T-helper 2 cell treated with Interferon-gamma antibody and Interleukin-4, amounts not matched to agents 5 μg/mL and 100 μg/mL, for 36 hours (primary cell): ENCODE data around the gene ITM2B.

Experiments
- DNase-seq: peaks from one replicate; pipeline ENCODE4 v3.0.0; 2021; ENCODE audit warnings: low spot score
- H3K27ac Mint-ChIP-seq: one replicate; pipeline ENCODE4 v1.8.0; 2021; ENCODE audit warnings: mild to moderate bottlenecking, mixed read lengths
- H3K27me3 Mint-ChIP-seq: one replicate; pipeline ENCODE4 v1.8.0; 2021; ENCODE audit warnings: low read depth, mixed read lengths
- H3K36me3 Mint-ChIP-seq: one replicate; pipeline ENCODE4 v1.8.0; 2021; ENCODE audit warnings: low read depth, mixed read lengths
- H3K4me1 Mint-ChIP-seq: one replicate; pipeline ENCODE4 v1.8.0; 2021; ENCODE audit warnings: low read depth, mixed read lengths
- H3K4me3 Mint-ChIP-seq: one replicate; pipeline ENCODE4 v1.8.0; 2022; ENCODE audit warnings: mild to moderate bottlenecking, moderate library complexity, mixed read lengths
- H3K9me3 Mint-ChIP-seq: one replicate; pipeline ENCODE4 v1.8.0; 2021; ENCODE audit warnings: mixed read lengths

ITM2B gene

GRCh38 chr13:48291730-48292129 is 58.7 kb downstream of the ITM2B start:
- no peaks in the 10 kb centered on the region for H3K9me3 Mint-ChIP-seq
- H3K4me1 Mint-ChIP-seq = peaks cover 6% of the 10 kb centered on the region
- peaks cover 22% of the 10 kb centered on the region for H3K27me3 Mint-ChIP-seq
- peaks cover 1% of the 10 kb centered on the region for H3K36me3 Mint-ChIP-seq
- no peak for DNase-seq
- no peak overlapping the region for H3K4me3 Mint-ChIP-seq
- H3K27ac Mint-ChIP-seq = no peak overlapping the region

GRCh38 chr13:48292650-48293049 is 59.6 kb downstream of the ITM2B start:
- no peak for DNase-seq
- Mint-ChIP-seq H3K9me3 (no peaks in the 10 kb centered on the region), H3K27ac (no peak overlapping the region), H3K4me3 (no peak overlapping the region), H3K27me3 (peaks cover 22% of the 10 kb centered on the region), H3K4me1 (peaks cover 15% of the 10 kb centered on the region), H3K36me3 (peaks cover 1% of the 10 kb centered on the region)

- Mint-ChIP-seq H3K27ac (no peak overlapping the region), H3K9me3 (no peaks in the 10 kb centered on the region), H3K4me1 (peaks cover 19% of the 10 kb centered on the region), H3K36me3 (peaks cover 1% of the 10 kb centered on the region), H3K4me3 (no peak overlapping the region), H3K27me3 (peaks cover 14% of the 10 kb centered on the region)
- no peak for DNase-seq
Observed at GRCh38 chr13:48294653-48295052, 61.6 kb downstream of the ITM2B start.

GRCh38 chr13:48295271-48295670 is 62.3 kb downstream of the ITM2B start:
- Mint-ChIP-seq H3K27ac (no peak overlapping the region), H3K36me3 (peaks cover 1% of the 10 kb centered on the region), H3K9me3 (no peaks in the 10 kb centered on the region), H3K4me3 (no peak overlapping the region), H3K27me3 (peaks cover 10% of the 10 kb centered on the region), H3K4me1 (peaks cover 19% of the 10 kb centered on the region)
- DNase-seq = no peak

- Mint-ChIP-seq H3K4me3 (no peak overlapping the region), H3K9me3 (no peaks in the 10 kb centered on the region), H3K36me3 (peaks cover 1% of the 10 kb centered on the region), H3K4me1 (peaks cover 19% of the 10 kb centered on the region), H3K27ac (peak overlapping the region; percentile 33), H3K27me3 (peaks cover 2% of the 10 kb centered on the region)
- no peak for DNase-seq
Observed at GRCh38 chr13:48296528-48296927, 63.5 kb downstream of the ITM2B start.

- peaks cover 1% of the 10 kb centered on the region for H3K36me3 Mint-ChIP-seq
- H3K9me3 Mint-ChIP-seq = no peaks in the 10 kb centered on the region
- H3K27me3 Mint-ChIP-seq = peaks cover 2% of the 10 kb centered on the region
- peaks cover 22% of the 10 kb centered on the region for H3K4me1 Mint-ChIP-seq
- H3K4me3 Mint-ChIP-seq = no peak overlapping the region
- DNase-seq = no peak
- peak overlapping the region; percentile 33 for H3K27ac Mint-ChIP-seq
Observed at GRCh38 chr13:48297131-48297786, 64.3 kb downstream of the ITM2B start.

GRCh38 chr13:48299591-48299990 is 66.6 kb downstream of the ITM2B start:
- Mint-ChIP-seq H3K9me3 (no peaks in the 10 kb centered on the region), H3K36me3 (peaks cover 3% of the 10 kb centered on the region), H3K4me1 (peaks cover 30% of the 10 kb centered on the region), H3K4me3 (no peak overlapping the region), H3K27me3 (no peaks in the 10 kb centered on the region), H3K27ac (no peak overlapping the region)
- DNase-seq = no peak

GRCh38 chr13:48302871-48303358 is 69.9 kb downstream of the ITM2B start:
- peaks cover 15% of the 10 kb centered on the region for H3K36me3 Mint-ChIP-seq
- H3K4me1 Mint-ChIP-seq = peaks cover 26% of the 10 kb centered on the region
- no peaks in the 10 kb centered on the region for H3K27me3 Mint-ChIP-seq
- peak overlapping the region; percentile 95 for H3K27ac Mint-ChIP-seq
- DNase-seq = no peak
- H3K9me3 Mint-ChIP-seq = no peaks in the 10 kb centered on the region
- H3K4me3 Mint-ChIP-seq = peak overlapping the region; percentile 91

- peak within 1 kb of the TSS; percentile 95 for H3K4me3 Mint-ChIP-seq
- H3K9me3 Mint-ChIP-seq = no peaks in the 10 kb centered on the region
- peak; percentile 91 for DNase-seq
- H3K4me1 Mint-ChIP-seq = peaks cover 27% of the 10 kb centered on the region
- H3K27ac Mint-ChIP-seq = peak within 1 kb of the TSS; percentile 96
- no peaks in the 10 kb centered on the region for H3K27me3 Mint-ChIP-seq
- H3K36me3 Mint-ChIP-seq = peaks cover 17% of the 10 kb centered on the region
Observed at GRCh38 chr13:48303359-48304142, 70.5 kb downstream of the ITM2B start, which contains the start of gene RB1. RB1 (plus strand) TSS chr13:48303751; CDS start chr13:48303913, 162 bp downstream.

- no peak for DNase-seq
- peak overlapping the region; percentile 96 for H3K27ac Mint-ChIP-seq
- peak overlapping the region; percentile 95 for H3K4me3 Mint-ChIP-seq
- no peaks in the 10 kb centered on the region for H3K27me3 Mint-ChIP-seq
- H3K36me3 Mint-ChIP-seq = peaks cover 20% of the 10 kb centered on the region
- H3K4me1 Mint-ChIP-seq = peaks cover 31% of the 10 kb centered on the region
- no peaks in the 10 kb centered on the region for H3K9me3 Mint-ChIP-seq
Observed at GRCh38 chr13:48304143-48304876, 71.3 kb downstream of the ITM2B start.

GRCh38 chr13:48311223-48311622 is 78.2 kb downstream of the ITM2B start:
- Mint-ChIP-seq H3K27ac (no peak overlapping the region), H3K36me3 (peaks cover 45% of the 10 kb centered on the region), H3K9me3 (no peaks in the 10 kb centered on the region), H3K27me3 (no peaks in the 10 kb centered on the region), H3K4me1 (peaks cover 20% of the 10 kb centered on the region), H3K4me3 (no peak overlapping the region)
- no peak for DNase-seq

- no peak overlapping the region for H3K4me3 Mint-ChIP-seq
- H3K36me3 Mint-ChIP-seq = peaks cover 64% of the 10 kb centered on the region
- no peak overlapping the region for H3K27ac Mint-ChIP-seq
- H3K27me3 Mint-ChIP-seq = peaks cover 4% of the 10 kb centered on the region
- peaks cover 7% of the 10 kb centered on the region for H3K9me3 Mint-ChIP-seq
- no peak for DNase-seq
- peaks cover 13% of the 10 kb centered on the region for H3K4me1 Mint-ChIP-seq
Observed at GRCh38 chr13:48315969-48316650, 83.1 kb downstream of the ITM2B start.

GRCh38 chr13:48316826-48317510 is 84.0 kb downstream of the ITM2B start:
- peaks cover 70% of the 10 kb centered on the region for H3K36me3 Mint-ChIP-seq
- peaks cover 7% of the 10 kb centered on the region for H3K27me3 Mint-ChIP-seq
- peaks cover 15% of the 10 kb centered on the region for H3K9me3 Mint-ChIP-seq
- no peak overlapping the region for H3K27ac Mint-ChIP-seq
- H3K4me3 Mint-ChIP-seq = no peak overlapping the region
- no peak for DNase-seq
- peaks cover 15% of the 10 kb centered on the region for H3K4me1 Mint-ChIP-seq
